Activated CD4-positive, alpha-beta T cell treated with anti-CD3 and anti-CD28 coated beads, Interleukin-2, amount 10 ng/mL, durations not matched to agents 24 days and 14 days (primary cell): Measurements from ENCODE around the gene BRWD1. TPM values are rescaled to one million over a fixed set of nuclear protein-coding genes. Genes with fewer than 3 reads are reported as not detected.

Experiments
- DNase-seq: peaks from one replicate; pipeline ENCODE4 v3.0.0; 2022
- H3K27ac Mint-ChIP-seq: one replicate; pipeline ENCODE4 v1.8.0; 2022; ENCODE audit warnings: mild to moderate bottlenecking, mixed read lengths
- H3K27me3 Mint-ChIP-seq: one replicate; pipeline ENCODE4 v1.8.0; 2022; ENCODE audit warnings: mixed read lengths
- H3K36me3 Mint-ChIP-seq: one replicate; pipeline ENCODE4 v1.8.0; 2022; ENCODE audit warnings: low read depth, mild to moderate bottlenecking, mixed read lengths
- H3K4me1 Mint-ChIP-seq: one replicate; pipeline ENCODE4 v1.8.0; 2021; ENCODE audit warnings: mixed read lengths
- H3K4me3 Mint-ChIP-seq: one replicate; pipeline ENCODE4 v1.8.0; 2022; ENCODE audit warnings: mild to moderate bottlenecking, moderate library complexity, mixed read lengths
- H3K9me3 Mint-ChIP-seq: one replicate; pipeline ENCODE4 v1.8.0; 2021; ENCODE audit warnings: mixed read lengths
- intact Hi-C: fragments of 100-400 bp; cut with micrococcal nuclease; formaldehyde crosslinking; loops from one replicate; pipeline ENCODE4 v1.15.1; 2023
- total RNA-seq: library from RNA; stranded (reverse); gene quantifications from 2 replicates; pipeline ENCODE4 v1.2.3, GENCODE V29; 2022

BRWD1 gene
- total RNA-seq, 1 donor from 2014 or later = 31.9 TPM

- H3K36me3 Mint-ChIP-seq = peaks cover 4% of the 10 kb centered on the region
- intact Hi-C loops = no loop called here
- H3K4me1 Mint-ChIP-seq = peaks cover 13% of the 10 kb centered on the region
- no peak for DNase-seq
- no peak overlapping the region for H3K4me3 Mint-ChIP-seq
- peaks cover 7% of the 10 kb centered on the region for H3K27me3 Mint-ChIP-seq
- no peaks in the 10 kb centered on the region for H3K9me3 Mint-ChIP-seq
- no peak overlapping the region for H3K27ac Mint-ChIP-seq
These were observed 4.9 kb upstream of the BRWD1 start for GRCh38 chr21:39318091-39318959.

- Mint-ChIP-seq H3K27ac (no peak overlapping the region), H3K36me3 (peaks cover 4% of the 10 kb centered on the region), H3K9me3 (no peaks in the 10 kb centered on the region), H3K4me3 (no peak overlapping the region), H3K4me1 (peaks cover 13% of the 10 kb centered on the region), H3K27me3 (peaks cover 4% of the 10 kb centered on the region)
- intact Hi-C loops = no loop called here
- DNase-seq = no peak
These were observed 4.0 kb upstream of the BRWD1 start for GRCh38 chr21:39317134-39318090.

GRCh38 chr21:39316729-39317128 lies 3.3 kb upstream of the BRWD1 start:
- H3K4me1 Mint-ChIP-seq = peaks cover 19% of the 10 kb centered on the region
- intact Hi-C loops = no loop called here

GRCh38 chr21:39315603-39316445 lies 2.4 kb upstream of the BRWD1 start:
- peak overlapping the region; percentile 14 for H3K4me3 Mint-ChIP-seq
- H3K4me1 Mint-ChIP-seq = peaks cover 26% of the 10 kb centered on the region
- H3K9me3 Mint-ChIP-seq = no peaks in the 10 kb centered on the region
- peaks cover 2% of the 10 kb centered on the region for H3K27me3 Mint-ChIP-seq
- peak overlapping the region; percentile 25 for H3K27ac Mint-ChIP-seq
- intact Hi-C loops = no loop called here
- DNase-seq = no peak
- H3K36me3 Mint-ChIP-seq = peaks cover 12% of the 10 kb centered on the region

More at GRCh38 chr21:39316729-39317128, 3.3 kb upstream of the BRWD1 start:
- Mint-ChIP-seq H3K27me3 (peaks cover 4% of the 10 kb centered on the region), H3K36me3 (peaks cover 11% of the 10 kb centered on the region), H3K27ac (no peak overlapping the region), H3K4me3 (no peak overlapping the region), H3K9me3 (no peaks in the 10 kb centered on the region)
- no peak for DNase-seq

GRCh38 chr21:39314143-39315027 lies 953 bp upstream of the BRWD1 start:
- Mint-ChIP-seq H3K4me1 (peaks cover 28% of the 10 kb centered on the region), H3K27ac (peak overlapping the region; percentile 98), H3K4me3 (peak overlapping the region; percentile 97), H3K36me3 (peaks cover 19% of the 10 kb centered on the region), H3K9me3 (no peaks in the 10 kb centered on the region), H3K27me3 (no peaks in the 10 kb centered on the region)
- intact Hi-C loops = loop anchor here (1.0 to 5.0 kb wide), 3 partner anchors 74 to 547 kb away; partner anchors contain the start of gene LCA5L
- DNase-seq = peak; percentile 83

- no peak for DNase-seq
- intact Hi-C loops = loop anchor here (2.0 to 5.0 kb wide), 3 partner anchors 68 to 546 kb away; partner anchors contain the start of gene PSMG1
- peaks cover 27% of the 10 kb centered on the region for H3K36me3 Mint-ChIP-seq
- peak overlapping the region; percentile 98 for H3K27ac Mint-ChIP-seq
- peaks cover 33% of the 10 kb centered on the region for H3K4me1 Mint-ChIP-seq
- peak overlapping the region; percentile 97 for H3K4me3 Mint-ChIP-seq
- no peaks in the 10 kb centered on the region for H3K9me3 Mint-ChIP-seq
- no peaks in the 10 kb centered on the region for H3K27me3 Mint-ChIP-seq
These were observed 326 bp downstream of the BRWD1 start for GRCh38 chr21:39313042-39313570.

GRCh38 chr21:39312112-39313041 lies 1.1 kb downstream of the BRWD1 start:
- Mint-ChIP-seq H3K27me3 (no peaks in the 10 kb centered on the region), H3K27ac (peak overlapping the region; percentile 84), H3K4me1 (peaks cover 33% of the 10 kb centered on the region), H3K36me3 (peaks cover 28% of the 10 kb centered on the region), H3K4me3 (peak overlapping the region; percentile 97), H3K9me3 (no peaks in the 10 kb centered on the region)
- intact Hi-C loops = loop anchor here (1.0 to 5.0 kb wide), 4 partner anchors 37 to 545 kb away; partner anchors contain the start of genes HMGN1 and PSMG1
- peak; percentile 98 for DNase-seq

- Mint-ChIP-seq H3K4me1 (peaks cover 32% of the 10 kb centered on the region), H3K27me3 (no peaks in the 10 kb centered on the region), H3K36me3 (peaks cover 31% of the 10 kb centered on the region), H3K4me3 (peak overlapping the region; percentile 26), H3K9me3 (no peaks in the 10 kb centered on the region), H3K27ac (no peak overlapping the region)
- no peak for DNase-seq
- intact Hi-C loops = loop anchor here (5.0 kb wide), 1 partner anchor 544 kb away; no protein-coding TSS in a partner anchor
These were observed 2.3 kb downstream of the BRWD1 start for GRCh38 chr21:39311164-39311563.

- DNase-seq = no peak
- Mint-ChIP-seq H3K27me3 (no peaks in the 10 kb centered on the region), H3K27ac (no peak overlapping the region)
These were observed 6.0 kb downstream of the BRWD1 start for GRCh38 chr21:39307466-39307865.

GRCh38 chr21:39300587-39300986 lies 12.8 kb downstream of the BRWD1 start:
- intact Hi-C loops = no loop called here
- H3K27ac Mint-ChIP-seq = no peak overlapping the region
- H3K36me3 Mint-ChIP-seq = peaks cover 56% of the 10 kb centered on the region
- H3K4me3 Mint-ChIP-seq = no peak overlapping the region
- peaks cover 8% of the 10 kb centered on the region for H3K9me3 Mint-ChIP-seq
- DNase-seq = no peak
- peaks cover 10% of the 10 kb centered on the region for H3K4me1 Mint-ChIP-seq
- no peaks in the 10 kb centered on the region for H3K27me3 Mint-ChIP-seq

More at GRCh38 chr21:39307466-39307865, 6.0 kb downstream of the BRWD1 start:
- no peak overlapping the region for H3K4me3 Mint-ChIP-seq
- H3K36me3 Mint-ChIP-seq = peaks cover 41% of the 10 kb centered on the region
- intact Hi-C loops = no loop called here
- peaks cover 23% of the 10 kb centered on the region for H3K4me1 Mint-ChIP-seq
- no peaks in the 10 kb centered on the region for H3K9me3 Mint-ChIP-seq

GRCh38 chr21:39296891-39297290 lies 16.5 kb downstream of the BRWD1 start:
- DNase-seq = no peak
- Mint-ChIP-seq H3K27me3 (no peaks in the 10 kb centered on the region), H3K4me3 (no peak overlapping the region), H3K9me3 (peaks cover 8% of the 10 kb centered on the region), H3K36me3 (peaks cover 67% of the 10 kb centered on the region), H3K4me1 (peaks cover 9% of the 10 kb centered on the region), H3K27ac (no peak overlapping the region)
- intact Hi-C loops = no loop called here
